ENCODE results near the gene CNGA3.
A peak's percentile ranks its signal among the peaks of the same experiment; 100 is the strongest.
"Not testable (repeated sequence)": the region's sequence is repeated elsewhere in the genome, so short reads cannot be mapped to it uniquely, and the experiment has no call there.

CNGA3 gene

DNA sequence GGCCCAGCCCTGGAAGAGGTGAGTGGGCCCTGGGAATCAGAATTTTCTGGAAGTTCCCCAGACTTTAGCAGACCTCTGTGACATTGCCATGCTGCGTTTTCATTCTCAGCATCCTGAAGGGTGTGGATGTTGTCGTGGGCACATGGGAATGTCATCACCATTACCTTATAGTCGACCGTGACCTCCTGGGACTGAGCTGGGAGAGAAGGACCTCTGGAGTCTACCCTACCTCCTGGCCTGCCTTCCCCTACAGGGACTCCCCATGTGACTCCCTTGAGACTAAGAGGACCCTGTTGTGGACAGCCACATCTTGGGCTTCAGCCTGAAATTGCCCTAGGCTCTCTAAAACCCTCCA, 43.0 kb downstream of the CNGA3 start:
- in situ Hi-C loops (cut with HindIII; ENCODE audit: low pct_ligation_motif_present, low pct_unique_long_range_greater_than_20kb, low sequenced_read_pairs) = no loop called here
- no peak for DNase-seq

DNA sequence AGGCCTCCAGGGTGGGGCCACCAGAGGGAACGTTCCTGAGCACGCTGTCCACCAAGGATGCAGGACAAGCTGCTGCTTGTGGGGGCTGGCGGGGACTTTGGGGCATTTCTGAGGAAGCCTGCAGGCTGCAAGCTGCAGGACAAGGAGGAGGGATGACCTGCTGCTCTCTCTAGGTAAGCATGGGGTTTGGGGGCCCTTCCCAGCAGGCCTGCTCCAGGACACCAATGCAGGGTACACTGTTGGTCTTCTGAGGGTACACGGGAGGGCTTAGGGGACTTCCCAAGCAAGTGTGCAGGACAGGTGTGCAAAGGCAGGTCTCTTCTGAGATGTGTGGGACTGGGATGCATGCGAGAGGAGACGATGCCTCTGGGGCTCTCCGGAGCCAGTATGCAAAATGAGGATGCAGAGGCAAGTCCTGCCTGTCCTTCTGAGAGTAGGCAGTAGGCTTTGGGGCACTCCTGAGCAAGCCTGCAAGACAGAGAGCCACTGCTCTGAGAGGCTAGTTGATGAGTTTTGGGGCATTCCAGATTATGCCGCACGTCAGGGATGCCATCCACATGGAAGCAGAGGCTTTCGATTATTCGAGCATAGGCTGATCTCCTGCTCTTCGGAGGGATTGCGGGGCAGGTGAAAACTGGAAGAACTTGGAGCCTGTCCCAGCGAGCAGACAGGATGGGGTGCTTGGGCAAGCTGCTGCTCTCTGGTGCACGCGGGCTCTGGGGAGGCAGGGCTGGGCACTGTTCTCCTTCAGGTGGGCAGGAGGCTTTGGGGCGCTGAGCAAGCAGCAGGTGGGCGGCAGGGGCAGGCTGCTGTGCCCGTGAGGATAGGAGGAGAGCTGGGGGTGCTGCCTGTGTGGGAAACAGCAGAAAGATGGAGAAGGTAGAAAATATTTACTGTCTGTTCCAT, 44.6 kb downstream of the CNGA3 start:
- in situ Hi-C loops (cut with HindIII; ENCODE audit: low pct_ligation_motif_present, low pct_unique_long_range_greater_than_20kb, low sequenced_read_pairs) = no loop called here
- no peak for DNase-seq

DNA sequence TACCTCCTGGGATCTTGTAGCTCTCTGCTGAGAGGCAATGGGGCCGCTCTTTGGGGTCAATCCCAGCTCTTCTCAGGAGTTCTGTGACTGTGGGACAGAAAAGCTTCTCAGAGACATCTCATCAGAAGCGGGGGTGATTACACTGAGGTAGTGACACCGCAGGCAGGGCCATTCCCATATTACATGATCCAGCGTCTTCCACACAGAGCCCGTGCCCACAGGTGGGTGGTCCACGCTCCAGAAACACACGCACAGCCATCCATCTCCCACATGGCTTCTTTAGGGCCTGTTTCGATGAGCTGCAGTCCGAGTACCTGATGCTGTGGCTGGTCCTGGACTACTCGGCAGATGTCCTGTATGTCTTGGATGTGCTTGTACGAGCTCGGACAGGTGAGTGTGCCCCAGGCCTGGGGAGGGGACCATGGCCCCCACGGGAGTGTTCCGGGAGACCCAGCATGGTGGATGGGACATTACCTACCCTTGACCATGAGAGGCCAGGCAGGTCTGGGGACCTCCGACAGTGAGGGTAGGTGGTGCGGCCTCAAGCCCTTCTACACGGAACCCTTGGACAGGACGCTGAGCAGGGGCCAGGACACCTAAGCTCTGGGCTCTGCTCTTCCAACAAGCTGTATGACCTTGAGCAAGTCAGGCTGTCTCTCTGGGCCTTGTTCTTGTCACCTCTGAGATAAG, 45.5 kb downstream of the CNGA3 start:
- in situ Hi-C loops (cut with HindIII; ENCODE audit: low pct_ligation_motif_present, low pct_unique_long_range_greater_than_20kb, low sequenced_read_pairs) = no loop called here
- no peak for DNase-seq

DNA sequence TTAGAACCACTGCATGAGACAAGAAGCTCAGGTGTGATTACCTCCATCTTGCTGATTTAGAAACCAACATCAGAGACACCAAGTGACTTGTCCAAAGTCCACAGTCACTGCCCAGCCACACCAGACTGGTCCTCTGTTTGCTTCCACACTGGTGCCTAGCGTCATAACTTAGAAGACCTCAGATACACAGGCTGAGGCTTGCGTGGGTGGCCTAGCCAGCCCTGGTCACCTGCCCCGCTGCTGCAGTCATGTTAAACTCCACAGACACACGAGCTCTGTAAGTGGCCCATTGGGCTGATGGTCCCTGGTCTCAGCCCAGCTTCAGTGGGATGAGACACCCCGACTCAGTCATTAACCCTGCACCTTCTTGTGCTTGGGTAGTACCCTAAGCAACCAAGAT, 47.1 kb downstream of the CNGA3 start:
- no peak for DNase-seq
- in situ Hi-C loops (cut with HindIII; ENCODE audit: low pct_ligation_motif_present, low pct_unique_long_range_greater_than_20kb, low sequenced_read_pairs) = no loop called here

DNA sequence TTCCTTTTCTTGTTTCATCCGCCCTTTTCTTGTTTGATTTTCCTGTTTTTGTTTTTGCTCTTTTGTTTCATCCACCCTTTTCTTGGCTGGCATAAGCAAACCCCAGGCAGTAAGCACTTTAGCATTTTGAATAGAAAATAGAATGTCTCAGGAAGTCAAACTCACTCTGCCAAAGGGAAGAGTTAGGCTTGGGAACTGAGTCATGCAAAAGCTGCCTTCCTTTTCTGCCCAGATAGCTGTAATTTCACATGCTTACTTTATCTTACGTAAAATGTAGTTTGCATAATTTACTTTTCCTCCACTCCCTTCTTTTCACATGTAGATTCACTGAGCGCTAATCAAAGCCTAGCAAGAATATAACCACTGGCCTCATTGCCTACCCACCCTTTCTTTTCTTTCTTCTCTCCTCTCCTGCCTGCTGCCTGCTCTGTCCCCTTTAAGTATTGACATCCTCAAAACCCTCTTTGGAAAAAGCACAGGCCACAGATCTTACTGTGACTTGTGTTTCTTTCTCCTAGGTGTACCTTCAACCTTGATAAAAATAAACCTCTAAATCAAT, 48.4 kb downstream of the CNGA3 start:
- in situ Hi-C loops (cut with HindIII; ENCODE audit: low pct_ligation_motif_present, low pct_unique_long_range_greater_than_20kb, low sequenced_read_pairs) = no loop called here
- DNase-seq = no peak

DNA sequence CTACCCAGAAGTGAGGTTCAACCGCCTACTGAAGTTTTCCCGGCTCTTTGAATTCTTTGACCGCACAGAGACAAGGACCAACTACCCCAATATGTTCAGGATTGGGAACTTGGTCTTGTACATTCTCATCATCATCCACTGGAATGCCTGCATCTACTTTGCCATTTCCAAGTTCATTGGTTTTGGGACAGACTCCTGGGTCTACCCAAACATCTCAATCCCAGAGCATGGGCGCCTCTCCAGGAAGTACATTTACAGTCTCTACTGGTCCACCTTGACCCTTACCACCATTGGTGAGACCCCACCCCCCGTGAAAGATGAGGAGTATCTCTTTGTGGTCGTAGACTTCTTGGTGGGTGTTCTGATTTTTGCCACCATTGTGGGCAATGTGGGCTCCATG, 49.7 kb downstream of the CNGA3 start:
- no peak for DNase-seq
- in situ Hi-C loops (cut with HindIII; ENCODE audit: low pct_ligation_motif_present, low pct_unique_long_range_greater_than_20kb, low sequenced_read_pairs) = no loop called here

DNA sequence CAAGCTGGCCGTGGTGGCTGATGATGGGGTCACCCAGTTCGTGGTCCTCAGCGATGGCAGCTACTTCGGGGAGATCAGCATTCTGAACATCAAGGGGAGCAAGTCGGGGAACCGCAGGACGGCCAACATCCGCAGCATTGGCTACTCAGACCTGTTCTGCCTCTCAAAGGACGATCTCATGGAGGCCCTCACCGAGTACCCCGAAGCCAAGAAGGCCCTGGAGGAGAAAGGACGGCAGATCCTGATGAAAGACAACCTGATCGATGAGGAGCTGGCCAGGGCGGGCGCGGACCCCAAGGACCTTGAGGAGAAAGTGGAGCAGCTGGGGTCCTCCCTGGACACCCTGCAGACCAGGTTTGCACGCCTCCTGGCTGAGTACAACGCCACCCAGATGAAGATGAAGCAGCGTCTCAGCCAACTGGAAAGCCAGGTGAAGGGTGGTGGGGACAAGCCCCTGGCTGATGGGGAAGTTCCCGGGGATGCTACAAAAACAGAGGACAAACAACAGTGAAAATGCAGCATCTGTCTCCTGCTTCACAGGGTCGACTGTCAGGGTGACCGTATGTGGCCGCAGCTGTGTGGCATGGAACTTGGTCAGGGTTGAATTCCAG, 50.6 kb downstream of the CNGA3 start:
- no peak for DNase-seq

DNA sequence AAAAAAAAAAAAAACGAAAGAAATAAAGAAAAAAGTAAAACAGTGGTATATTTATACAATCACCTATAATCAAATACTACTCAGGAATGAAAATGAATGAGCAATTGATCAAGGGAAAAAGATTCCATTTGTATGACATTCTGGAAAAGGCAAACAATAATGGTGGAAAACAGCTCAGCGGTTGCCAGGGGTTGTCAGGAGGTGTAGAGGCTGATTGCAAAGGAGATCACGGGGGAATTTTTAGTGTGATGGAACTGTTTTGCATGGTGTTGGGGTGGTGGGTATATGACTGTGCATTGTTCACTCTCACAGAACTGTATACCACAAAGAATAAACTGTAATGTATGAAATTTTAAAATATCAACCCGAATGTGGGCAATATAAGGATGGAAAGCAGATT, 52.9 kb downstream of the CNGA3 start:
- in situ Hi-C loops (cut with HindIII; ENCODE audit: low pct_ligation_motif_present, low pct_unique_long_range_greater_than_20kb, low sequenced_read_pairs) = no loop called here
- no peak for DNase-seq

More for the DNA sequence above, 50.6 kb downstream of the CNGA3 start:
- in situ Hi-C loops (cut with HindIII; ENCODE audit: low pct_ligation_motif_present, low pct_unique_long_range_greater_than_20kb, low sequenced_read_pairs) = no loop called here

DNA sequence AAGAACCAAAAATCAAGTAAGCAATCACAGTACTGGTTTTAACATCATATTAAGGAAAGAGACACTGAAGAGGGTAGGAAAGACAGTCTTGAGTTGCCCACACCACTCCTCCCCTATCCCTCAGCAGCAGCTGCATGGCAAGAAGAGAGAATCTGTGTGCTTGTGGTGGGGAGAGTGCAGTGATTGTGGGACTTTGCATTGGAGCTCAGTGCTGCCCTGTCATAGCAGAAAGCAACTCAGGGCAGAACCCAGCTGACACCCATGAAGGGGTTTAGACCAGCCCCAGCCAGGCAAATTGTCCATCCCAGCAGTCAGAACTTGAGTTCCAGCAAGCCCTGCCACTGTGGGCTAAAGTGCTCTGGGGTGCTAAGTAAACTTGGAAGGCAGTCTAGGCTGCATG, 57.6 kb downstream of the CNGA3 start:
- DNase-seq = no peak
- in situ Hi-C loops (cut with HindIII; ENCODE audit: low pct_ligation_motif_present, low pct_unique_long_range_greater_than_20kb, low sequenced_read_pairs) = no loop called here

DNA sequence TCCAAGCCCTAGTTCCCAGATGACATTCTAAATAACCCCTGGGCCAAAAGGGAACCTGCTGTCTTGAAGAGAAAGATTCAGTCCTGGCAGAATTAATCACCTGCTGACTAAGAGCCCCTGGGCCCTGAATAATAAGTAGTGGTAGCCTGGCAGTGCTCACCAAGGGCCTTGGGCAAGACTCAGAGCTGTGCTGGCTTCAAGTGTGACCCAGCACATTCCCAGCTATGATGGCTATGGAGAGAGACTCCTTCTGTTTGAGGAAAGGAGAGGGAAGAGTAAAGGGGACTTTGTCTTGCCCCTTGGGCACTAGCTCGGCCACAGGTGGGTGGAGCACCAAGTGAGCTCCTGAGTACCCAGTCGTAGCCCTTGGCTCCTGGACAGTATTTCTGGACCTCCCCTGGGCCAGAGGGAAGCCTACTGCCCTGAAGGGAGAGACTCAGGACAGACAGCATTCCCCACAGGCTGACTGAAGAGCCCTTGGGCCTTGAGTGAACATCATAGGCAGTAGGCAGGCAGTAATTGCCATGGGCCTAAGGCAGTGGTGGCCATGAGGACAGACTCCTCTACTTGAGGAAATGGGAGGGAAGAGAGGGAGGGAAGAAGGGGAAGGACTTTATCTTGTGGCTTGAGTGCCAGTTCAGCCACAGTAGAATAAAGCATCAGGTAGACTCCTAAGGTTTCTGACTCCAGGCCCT, 58.4 kb downstream of the CNGA3 start:
- no peak for DNase-seq
- in situ Hi-C loops (cut with HindIII; ENCODE audit: low pct_ligation_motif_present, low pct_unique_long_range_greater_than_20kb, low sequenced_read_pairs) = no loop called here

DNA sequence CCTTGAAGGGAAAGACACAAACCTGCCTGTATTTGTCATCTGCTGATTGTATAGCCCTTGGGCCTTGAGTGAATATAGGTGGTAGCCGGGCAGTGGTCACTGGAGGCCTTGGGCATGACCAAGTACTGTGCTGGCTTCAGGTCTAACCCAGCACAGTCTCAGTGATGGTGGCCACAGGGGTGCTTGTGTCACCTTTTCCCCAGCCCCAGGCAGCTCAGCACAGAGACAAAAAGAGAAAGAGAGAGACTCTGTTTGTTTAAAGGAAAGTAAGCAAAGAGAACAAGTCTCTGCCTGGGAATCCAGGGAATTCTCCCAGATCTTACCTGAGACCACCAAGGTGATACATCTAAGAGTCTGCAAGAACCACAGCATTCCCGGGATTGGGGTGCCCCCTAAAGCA, 59.0 kb downstream of the CNGA3 start:
- in situ Hi-C loops (cut with HindIII; ENCODE audit: low pct_ligation_motif_present, low pct_unique_long_range_greater_than_20kb, low sequenced_read_pairs) = no loop called here
- no peak for DNase-seq

DNA sequence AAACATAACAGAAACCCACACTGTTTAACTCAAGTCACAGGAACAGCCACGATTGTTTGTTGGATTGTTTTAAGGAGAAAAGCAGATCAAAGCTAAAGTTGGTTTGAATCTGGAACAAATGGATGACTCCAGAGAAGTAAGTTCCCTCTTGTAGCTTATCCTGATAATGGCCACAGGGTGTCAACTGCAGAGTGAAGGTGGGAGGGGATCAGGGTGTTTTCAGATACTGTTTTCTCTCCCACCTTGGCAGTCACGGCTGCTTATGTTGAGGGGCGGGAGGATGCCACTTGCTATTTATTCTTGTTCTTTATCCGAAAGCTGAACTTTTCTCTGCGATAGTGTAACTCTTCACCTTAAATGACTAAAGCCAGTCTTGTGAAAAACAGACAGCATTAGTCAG, 61.9 kb downstream of the CNGA3 start:
- in situ Hi-C loops (cut with HindIII; ENCODE audit: low pct_ligation_motif_present, low pct_unique_long_range_greater_than_20kb, low sequenced_read_pairs) = no loop called here
- DNase-seq = no peak

DNA sequence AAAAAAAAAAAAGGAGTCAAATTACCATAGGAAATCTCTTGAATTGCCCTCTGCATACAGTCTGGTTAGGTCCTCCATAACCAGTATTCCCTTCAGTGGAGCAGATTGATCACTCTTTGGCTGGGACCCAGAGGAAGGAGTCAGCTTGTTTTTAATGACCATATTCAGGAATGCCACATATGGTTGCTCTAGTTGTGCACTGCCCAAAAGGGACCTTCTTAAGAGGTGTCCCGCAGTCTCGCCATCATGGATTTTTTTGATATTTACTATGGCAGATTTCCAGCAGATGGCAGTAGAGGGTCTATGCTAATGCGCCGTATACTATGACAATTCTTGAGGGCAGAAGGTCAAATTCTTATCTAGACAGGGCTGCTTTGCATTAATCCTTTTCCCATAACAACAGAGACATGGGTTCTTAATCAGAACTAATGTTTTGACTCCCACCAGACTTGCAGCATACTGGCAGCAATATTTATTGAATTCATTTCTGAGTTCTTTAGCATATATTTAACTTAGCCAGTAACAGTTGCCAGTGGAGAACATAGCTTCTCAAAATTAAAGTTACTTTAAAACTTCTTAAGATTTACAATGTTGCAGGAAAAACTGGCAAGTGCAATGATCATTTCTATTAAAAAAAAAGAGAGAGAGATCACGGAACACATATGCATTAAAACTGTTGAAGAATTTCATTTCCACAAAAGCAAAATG, 66.6 kb downstream of the CNGA3 start:
- DNase-seq = peak; percentile 77

DNA sequence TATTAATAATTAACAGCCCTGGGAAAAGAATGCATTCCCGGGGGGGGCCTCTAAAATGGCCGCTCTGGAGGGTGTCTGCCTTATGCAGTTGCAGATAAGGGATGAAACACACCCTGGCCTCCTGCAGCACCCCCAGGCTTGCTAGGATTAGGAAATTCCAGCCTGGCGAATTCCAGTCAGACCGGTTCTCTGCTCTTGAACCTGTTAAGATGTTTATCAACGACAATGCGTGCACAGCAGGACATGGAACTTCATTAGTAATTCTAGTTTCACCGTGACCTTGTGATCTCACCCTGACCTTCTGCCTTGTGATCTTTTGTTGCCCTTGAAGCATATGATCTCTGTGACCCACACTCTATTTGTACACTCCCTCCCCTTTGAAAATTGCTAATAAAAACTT, 68.0 kb downstream of the CNGA3 start:
- in situ Hi-C loops (cut with HindIII; ENCODE audit: low pct_ligation_motif_present, low pct_unique_long_range_greater_than_20kb, low sequenced_read_pairs); DNase-seq: not testable (repeated sequence)

More for the DNA sequence above, 66.6 kb downstream of the CNGA3 start:
- in situ Hi-C loops (cut with HindIII; ENCODE audit: low pct_ligation_motif_present, low pct_unique_long_range_greater_than_20kb, low sequenced_read_pairs) = no loop called here

DNA sequence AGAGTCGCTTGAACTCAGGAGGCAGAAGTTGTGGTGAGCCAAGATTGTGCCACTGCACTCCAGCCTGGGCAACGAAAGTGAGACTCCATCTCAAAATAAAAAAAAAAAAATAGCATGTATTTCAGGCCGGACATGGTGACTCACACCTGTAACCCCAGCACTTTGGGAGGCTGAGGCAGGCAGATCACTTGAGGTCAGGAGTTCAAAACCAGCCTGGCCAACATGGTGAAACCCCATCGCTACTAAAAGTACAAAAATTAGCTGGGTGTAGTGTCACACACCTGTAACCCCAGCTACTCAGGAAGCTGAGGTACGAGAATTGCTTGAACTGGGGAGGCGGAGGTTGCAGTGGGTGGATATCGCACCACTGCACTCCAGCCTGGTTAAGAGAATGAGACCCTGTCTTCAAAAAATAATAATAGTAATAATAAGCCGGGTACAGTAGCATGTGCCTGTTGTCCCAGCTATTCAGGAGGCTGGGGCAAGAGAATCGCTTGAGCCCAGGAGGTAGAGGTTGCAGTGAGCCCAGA, 69.5 kb downstream of the CNGA3 start:
- DNase-seq; in situ Hi-C loops (cut with HindIII; ENCODE audit: low pct_ligation_motif_present, low pct_unique_long_range_greater_than_20kb, low sequenced_read_pairs): not testable (repeated sequence)

DNA sequence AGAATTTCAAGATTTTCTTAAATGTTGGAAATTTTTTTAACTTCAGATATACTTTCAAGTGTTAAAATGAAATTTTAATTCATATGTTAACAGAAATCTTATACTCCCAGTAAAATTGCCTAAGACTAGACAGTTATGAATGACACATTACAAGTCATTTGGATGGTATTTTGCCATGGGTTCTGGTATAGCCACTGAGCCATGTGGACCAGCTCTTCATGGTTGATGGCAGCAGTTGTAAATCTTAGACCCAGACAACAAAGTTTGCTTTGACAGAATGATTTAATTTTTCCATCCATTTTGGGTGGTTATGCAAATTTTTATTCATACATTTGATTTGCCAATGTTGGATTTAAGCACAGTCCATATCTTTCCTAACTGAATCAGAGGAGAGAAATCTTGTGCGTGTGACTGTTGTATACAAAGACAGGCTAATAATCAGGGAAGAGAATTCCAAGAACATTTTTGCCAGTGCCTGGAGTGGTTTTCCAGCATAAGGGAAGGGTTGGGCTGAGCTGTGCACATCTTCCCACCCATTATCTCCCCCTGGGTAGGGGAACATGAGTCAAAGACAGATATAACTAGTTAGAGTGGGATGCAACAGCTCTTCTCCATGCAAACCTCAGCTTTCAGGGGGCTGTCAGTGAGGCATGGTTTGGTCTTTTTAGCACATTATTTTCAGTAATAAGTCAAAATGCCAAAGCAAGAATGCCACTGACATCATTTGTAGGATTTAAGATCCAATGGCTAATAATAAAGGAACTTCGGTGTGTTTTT, 70.3 kb downstream of the CNGA3 start:
- in situ Hi-C loops (cut with HindIII; ENCODE audit: low pct_ligation_motif_present, low pct_unique_long_range_greater_than_20kb, low sequenced_read_pairs) = no loop called here
- DNase-seq = no peak

DNA sequence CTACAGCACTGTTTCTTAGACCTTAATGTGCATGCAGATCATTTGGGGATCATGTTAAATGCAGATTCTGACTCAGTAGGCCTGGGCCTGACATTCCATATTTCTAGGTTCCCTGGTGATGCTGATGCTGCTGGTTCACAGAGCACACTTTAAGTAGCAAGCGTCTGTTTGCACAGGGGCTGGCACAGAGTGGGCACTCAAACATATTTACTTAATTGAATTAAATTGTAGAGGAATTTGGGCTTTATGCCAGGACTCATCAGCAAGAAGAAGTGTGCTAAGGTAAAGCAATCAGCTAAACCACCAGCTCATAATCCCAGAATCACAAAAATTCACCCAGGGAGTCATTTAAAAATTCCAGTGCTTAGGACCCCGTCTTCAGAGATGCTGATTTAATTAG, 73.3 kb downstream of the CNGA3 start:
- DNase-seq = no peak
- in situ Hi-C loops (cut with HindIII; ENCODE audit: low pct_ligation_motif_present, low pct_unique_long_range_greater_than_20kb, low sequenced_read_pairs) = no loop called here
